Measurements from ENCODE around the gene HNRNPUL1. TPM values are rescaled to one million over a fixed set of nuclear protein-coding genes. Genes with fewer than 3 reads are reported as not detected.

Gene HNRNPUL1
- total and polyA plus RNA-seq, 9 of the 15 experiments (the other 6 are each of a cell fraction or from before 2014, with no cell fraction given) = 7.3 to 211 (median 85.0) TPM

DNA sequence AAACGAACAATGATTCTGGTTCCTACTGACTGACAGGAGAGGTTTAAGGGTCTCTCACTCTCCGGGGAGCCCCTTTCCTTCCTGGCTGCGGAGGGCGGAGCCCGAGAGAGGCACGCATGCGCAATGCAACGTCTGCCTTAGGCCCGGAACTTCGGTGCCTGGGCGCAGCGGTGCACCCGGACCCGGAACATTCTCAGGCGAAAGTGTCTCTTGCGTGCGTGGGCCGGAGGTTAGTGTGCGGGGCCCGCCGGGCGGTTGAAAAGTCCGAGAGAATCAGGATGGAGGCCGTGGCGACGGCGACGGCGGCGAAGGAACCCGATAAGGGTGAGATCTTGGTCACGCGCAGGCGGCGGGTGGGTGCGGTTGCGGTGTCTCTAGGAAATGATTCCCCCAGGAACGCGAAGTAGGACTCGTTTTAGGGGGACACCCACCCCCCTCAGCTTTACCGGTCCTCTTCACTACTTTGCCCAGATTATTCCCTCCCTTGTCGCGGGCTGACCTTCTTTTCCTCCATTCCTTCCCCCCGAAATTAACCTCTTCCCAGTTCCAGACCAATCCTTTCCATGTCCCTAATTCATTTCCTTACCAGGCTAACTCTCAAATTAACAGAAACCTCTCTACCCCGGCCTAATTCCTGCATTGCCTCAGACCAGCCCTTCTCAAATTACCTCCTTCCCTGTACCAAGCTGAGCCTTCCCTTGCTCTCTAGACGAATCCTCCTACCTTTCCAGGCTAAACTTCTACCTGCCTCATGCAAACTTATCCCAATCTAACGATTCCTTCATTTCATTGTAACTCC is 46.1 kb downstream of the HNRNPUL1 start, which contains the start of gene CCDC97 (continued):
- TF ChIP-seq, protein P1, sequence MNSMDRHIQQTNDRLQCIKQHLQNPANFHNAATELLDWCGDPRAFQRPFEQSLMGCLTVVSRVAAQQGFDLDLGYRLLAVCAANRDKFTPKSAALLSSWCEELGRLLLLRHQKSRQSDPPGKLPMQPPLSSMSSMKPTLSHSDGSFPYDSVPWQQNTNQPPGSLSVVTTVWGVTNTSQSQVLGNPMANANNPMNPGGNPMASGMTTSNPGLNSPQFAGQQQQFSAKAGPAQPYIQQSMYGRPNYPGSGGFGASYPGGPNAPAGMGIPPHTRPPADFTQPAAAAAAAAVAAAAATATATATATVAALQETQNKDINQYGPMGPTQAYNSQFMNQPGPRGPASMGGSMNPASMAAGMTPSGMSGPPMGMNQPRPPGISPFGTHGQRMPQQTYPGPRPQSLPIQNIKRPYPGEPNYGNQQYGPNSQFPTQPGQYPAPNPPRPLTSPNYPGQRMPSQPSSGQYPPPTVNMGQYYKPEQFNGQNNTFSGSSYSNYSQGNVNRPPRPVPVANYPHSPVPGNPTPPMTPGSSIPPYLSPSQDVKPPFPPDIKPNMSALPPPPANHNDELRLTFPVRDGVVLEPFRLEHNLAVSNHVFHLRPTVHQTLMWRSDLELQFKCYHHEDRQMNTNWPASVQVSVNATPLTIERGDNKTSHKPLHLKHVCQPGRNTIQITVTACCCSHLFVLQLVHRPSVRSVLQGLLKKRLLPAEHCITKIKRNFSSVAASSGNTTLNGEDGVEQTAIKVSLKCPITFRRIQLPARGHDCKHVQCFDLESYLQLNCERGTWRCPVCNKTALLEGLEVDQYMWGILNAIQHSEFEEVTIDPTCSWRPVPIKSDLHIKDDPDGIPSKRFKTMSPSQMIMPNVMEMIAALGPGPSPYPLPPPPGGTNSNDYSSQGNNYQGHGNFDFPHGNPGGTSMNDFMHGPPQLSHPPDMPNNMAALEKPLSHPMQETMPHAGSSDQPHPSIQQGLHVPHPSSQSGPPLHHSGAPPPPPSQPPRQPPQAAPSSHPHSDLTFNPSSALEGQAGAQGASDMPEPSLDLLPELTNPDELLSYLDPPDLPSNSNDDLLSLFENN (IDR thresholded peaks at IDR 0.05; ENCODE audit: low read depth in 2 of 2, low read length in 2 of 2) = 0 out of 4 replicates have a peak, but pooled peaks of 1 of the 2 experiments have one; percentile 9
- TF ChIP-seq HLTF (IDR thresholded peaks at IDR 0.05) (peak; percentile 93), NFIC (IDR thresholded peaks at IDR 0.05) (peak; percentile 72), ZBED1 (IDR thresholded peaks at IDR 0.05) (peak; percentile 60; the same call in 1 of the 2 replicates), KDM4B (IDR thresholded peaks at IDR 0.05; ENCODE audit: borderline replicate concordance in 2 of 2, low read depth in 1 of 2) (peak in 1 of 2 experiments; percentile 88; a peak in 1 of 4 replicates), ZNF717 (CRISPR knock-in tag; IDR thresholded peaks at IDR 0.05) (no peak), ZNF431 (CRISPR knock-in tag; IDR thresholded peaks at IDR 0.05) (peak; percentile 58; the same call in 1 of the 2 replicates), YBX1 (IDR thresholded peaks at IDR 0.05) (no peak), THRAP3 (IDR thresholded peaks at IDR 0.05; ENCODE audit: borderline replicate concordance) (peak; percentile 65; the same call in 1 of the 2 replicates), BACH1 (tag; IDR thresholded peaks at IDR 0.05) (0 out of 2 replicates have a peak, but pooled peaks have one; percentile 8), ZNF655 (CRISPR knock-in tag; IDR thresholded peaks at IDR 0.05) (no peak), ZKSCAN8 (CRISPR knock-in tag; IDR thresholded peaks at IDR 0.05) (no peak), VEZF1 (CRISPR knock-in tag; IDR thresholded peaks at IDR 0.05) (peak; percentile 93), MTF1 (CRISPR knock-in tag; IDR thresholded peaks at IDR 0.05; ENCODE audit: borderline replicate concordance) (no peak), HCFC1 (IDR thresholded peaks at IDR 0.05; ENCODE audit: low read depth, low read length) (peak; percentile 75), TBL1XR1 (IDR thresholded peaks at IDR 0.05; ENCODE audit: low read length in 2 of 2) (0 out of 4 replicates have a peak, but pooled peaks of 1 of the 2 experiments have one; percentile 32), ZNF583 (CRISPR knock-in tag; IDR thresholded peaks at IDR 0.05) (no peak), MCM5 (IDR thresholded peaks at IDR 0.05; ENCODE audit: low read depth) (no peak), OTX1 (CRISPR knock-in tag; IDR thresholded peaks at IDR 0.05) (peak; percentile 90), CBFA2T2 (conservative IDR thresholded peaks at IDR 0.05) (no peak), ZC3H8 (IDR thresholded peaks at IDR 0.05) (0 out of 2 replicates have a peak, but pooled peaks have one; percentile 46)
- TF ChIP-seq, protein P2, sequence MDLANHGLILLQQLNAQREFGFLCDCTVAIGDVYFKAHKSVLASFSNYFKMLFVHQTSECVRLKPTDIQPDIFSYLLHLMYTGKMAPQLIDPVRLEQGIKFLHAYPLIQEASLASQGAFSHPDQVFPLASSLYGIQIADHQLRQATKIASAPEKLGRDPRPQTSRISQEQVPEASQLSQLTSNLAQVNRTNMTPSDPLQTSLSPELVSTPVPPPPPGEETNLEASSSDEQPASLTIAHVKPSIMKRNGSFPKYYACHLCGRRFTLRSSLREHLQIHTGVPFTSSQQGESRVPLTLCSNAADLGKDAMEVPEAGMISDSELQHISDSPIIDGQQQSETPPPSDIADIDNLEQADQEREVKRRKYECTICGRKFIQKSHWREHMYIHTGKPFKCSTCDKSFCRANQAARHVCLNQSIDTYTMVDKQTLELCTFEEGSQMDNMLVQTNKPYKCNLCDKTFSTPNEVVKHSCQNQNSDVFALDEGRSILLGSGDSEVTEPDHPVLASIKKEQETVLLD (IDR thresholded peaks at IDR 0.05) = peak; percentile 96

Data from K562 (cell line).